WTC11 (cell line): Measurements from ENCODE around the gene PLXDC2. TPM values are rescaled to one million over a fixed set of nuclear protein-coding genes. Genes with fewer than 3 reads are reported as not detected.

Experiments
- ATAC-seq: fragments of 200-7000 bp; cut with Tn5 transposase; 2 replicates; pipeline ENCODE4 v1.10.0; 2021; ENCODE audit warnings: mild to moderate bottlenecking, moderate library complexity
- CTCF ChIA-PET: fragments of 300-600 bp; sonication (Branson Sonifier 250); formaldehyde crosslinking; loops from one replicate; lab custom pipeline; 2021; ENCODE audit warnings: antibody characterized with exemption; lab: Charles Lee
- POLR2A ChIA-PET: fragments of 350-600 bp; sonication (Branson Sonifier 250); formaldehyde crosslinking; loops from one replicate; lab custom pipeline; 2021; ENCODE audit warnings: antibody characterized with exemption; lab: Charles Lee
- DNase-seq: peaks from one replicate; pipeline ENCODE4 v3.0.0; 2021; ENCODE audit warnings: low spot score
- H3K27ac Mint-ChIP-seq: 2 replicates; pipeline ENCODE4 v1.8.0; 2021; ENCODE audit warnings: mixed read lengths
- H3K27me3 Mint-ChIP-seq: 2 replicates; pipeline ENCODE4 v1.8.0; 2021; ENCODE audit warnings: low read depth, mild to moderate bottlenecking, moderate library complexity, mixed read lengths
- H3K36me3 Mint-ChIP-seq: 2 replicates; pipeline ENCODE4 v1.8.0; 2021; ENCODE audit warnings: mixed read lengths
- H3K4me1 Mint-ChIP-seq: 2 replicates; pipeline ENCODE4 v1.8.0; 2022; ENCODE audit warnings: mixed read lengths
- H3K4me3 Mint-ChIP-seq: 2 replicates; pipeline ENCODE4 v1.8.0; 2021; ENCODE audit warnings: mild to moderate bottlenecking, moderate library complexity, mixed read lengths
- H3K9me3 Mint-ChIP-seq: 2 replicates; pipeline ENCODE4 v1.8.0; 2021; ENCODE audit warnings: mixed read lengths
- CBFB ChIP-seq: sonication (generic); formaldehyde crosslinking; IDR thresholded peaks from 2 replicates; pipeline ENCODE4 v1.8.1; 2022; ENCODE audit warnings: mild to moderate bottlenecking, low read depth, missing genetic modification reagents
- ELF4 ChIP-seq: sonication (generic); formaldehyde crosslinking; IDR thresholded peaks from 2 replicates; pipeline ENCODE4 v1.8.1; 2022; ENCODE audit warnings: low read depth, mild to moderate bottlenecking, moderate library complexity, missing genetic modification reagents
- ERG ChIP-seq: fragments of 250-450 bp; sonication (Bioruptor Pico); IDR thresholded peaks from 2 replicates; pipeline ENCODE4 v1.8.0; 2021; ENCODE audit warnings: mild to moderate bottlenecking
- ESRRA ChIP-seq: sonication (generic); formaldehyde crosslinking; IDR thresholded peaks from 2 replicates; pipeline ENCODE4 v1.8.1; 2022; ENCODE audit warnings: mild to moderate bottlenecking, missing genetic modification reagents, borderline replicate concordance
- GTF2I ChIP-seq: fragments of 250-450 bp; sonication (Bioruptor Pico); conservative IDR thresholded peaks from 2 replicates; pipeline ENCODE4 v1.4.0; 2021; ENCODE audit warnings: mild to moderate bottlenecking
- JUN ChIP-seq: sonication (generic); formaldehyde crosslinking; IDR thresholded peaks from 2 replicates; pipeline ENCODE4 v1.8.0; 2023; ENCODE audit warnings: mild to moderate bottlenecking, missing genetic modification reagents
- MAX ChIP-seq: sonication (generic); formaldehyde crosslinking; IDR thresholded peaks from 2 replicates; pipeline ENCODE4 v1.8.0; 2022; ENCODE audit warnings: mild to moderate bottlenecking, missing genetic modification reagents
- MLX ChIP-seq: sonication (generic); formaldehyde crosslinking; IDR thresholded peaks from 2 replicates; pipeline ENCODE4 v1.8.1; 2023; ENCODE audit warnings: mild to moderate bottlenecking, missing genetic modification reagents, moderate library complexity
- MYBL2 ChIP-seq: sonication (generic); formaldehyde crosslinking; IDR thresholded peaks from 2 replicates; pipeline ENCODE4 v1.8.1; 2023; ENCODE audit warnings: mild to moderate bottlenecking, moderate library complexity, missing genetic modification reagents
- PRRX2 ChIP-seq: fragments of 250-450 bp; sonication (Bioruptor Pico); IDR thresholded peaks from 2 replicates; pipeline ENCODE4 v1.8.0; 2021; ENCODE audit warnings: mild to moderate bottlenecking
- RELA ChIP-seq: sonication (generic); formaldehyde crosslinking; IDR thresholded peaks from 2 replicates; pipeline ENCODE4 v1.8.1; 2022; ENCODE audit warnings: missing genetic modification reagents, mild to moderate bottlenecking, borderline replicate concordance
- USF2 ChIP-seq: sonication (generic); formaldehyde crosslinking; IDR thresholded peaks from 2 replicates; pipeline ENCODE4 v1.8.1; 2023; ENCODE audit warnings: mild to moderate bottlenecking, missing genetic modification reagents, moderate library complexity
- ZBTB21 ChIP-seq: sonication (generic); formaldehyde crosslinking; IDR thresholded peaks from 2 replicates; pipeline ENCODE4 v1.8.1; 2023; ENCODE audit warnings: mild to moderate bottlenecking, missing genetic modification reagents, borderline replicate concordance
- ZNF121 ChIP-seq: sonication (generic); formaldehyde crosslinking; IDR thresholded peaks from 2 replicates; pipeline ENCODE4 v1.8.0; 2023; ENCODE audit warnings: missing genetic modification reagents
- ZNF219 ChIP-seq: sonication (generic); formaldehyde crosslinking; IDR thresholded peaks from 2 replicates; pipeline ENCODE4 v1.8.0; 2023; ENCODE audit warnings: missing genetic modification reagents, mild to moderate bottlenecking, borderline replicate concordance
- ZNF317 ChIP-seq: sonication (generic); formaldehyde crosslinking; IDR thresholded peaks from 2 replicates; pipeline ENCODE4 v1.8.1; 2023; ENCODE audit warnings: low read depth, mild to moderate bottlenecking, moderate library complexity, missing genetic modification reagents, borderline replicate concordance
- total RNA-seq: library from RNA; stranded (reverse); gene quantifications from 3 replicates; pipeline ENCODE4 v1.2.3, GENCODE V29; 2021
- TF ChIP-seq, protein P1 (sequence below): sonication (generic); formaldehyde crosslinking; IDR thresholded peaks from 2 replicates; pipeline ENCODE4 v1.8.0; 2022; ENCODE audit warnings: mild to moderate bottlenecking, missing genetic modification reagents
- TF ChIP-seq, protein P2 (sequence below): sonication (generic); formaldehyde crosslinking; IDR thresholded peaks from 2 replicates; pipeline ENCODE4 v1.8.0; 2023; ENCODE audit warnings: missing genetic modification reagents, mild to moderate bottlenecking, borderline replicate concordance
- TF ChIP-seq, protein P3 (sequence below): fragments of 250-450 bp; sonication (Bioruptor Pico); IDR thresholded peaks from 2 replicates; pipeline ENCODE4 v2.1.2; 2022; ENCODE audit warnings: mild to moderate bottlenecking, moderate library complexity
- TF ChIP-seq, protein P4 (sequence below): sonication (generic); formaldehyde crosslinking; IDR thresholded peaks from 2 replicates; pipeline ENCODE4 v1.8.1; 2022; ENCODE audit warnings: mild to moderate bottlenecking, moderate library complexity, missing genetic modification reagents
- TF ChIP-seq, protein P5 (sequence below): sonication (generic); formaldehyde crosslinking; IDR thresholded peaks from 2 replicates; pipeline ENCODE4 v1.8.1; 2023; ENCODE audit warnings: mild to moderate bottlenecking, missing genetic modification reagents

PLXDC2 gene
- total RNA-seq, 1 experiment from 2014 or later = 31.7 TPM

DNA sequence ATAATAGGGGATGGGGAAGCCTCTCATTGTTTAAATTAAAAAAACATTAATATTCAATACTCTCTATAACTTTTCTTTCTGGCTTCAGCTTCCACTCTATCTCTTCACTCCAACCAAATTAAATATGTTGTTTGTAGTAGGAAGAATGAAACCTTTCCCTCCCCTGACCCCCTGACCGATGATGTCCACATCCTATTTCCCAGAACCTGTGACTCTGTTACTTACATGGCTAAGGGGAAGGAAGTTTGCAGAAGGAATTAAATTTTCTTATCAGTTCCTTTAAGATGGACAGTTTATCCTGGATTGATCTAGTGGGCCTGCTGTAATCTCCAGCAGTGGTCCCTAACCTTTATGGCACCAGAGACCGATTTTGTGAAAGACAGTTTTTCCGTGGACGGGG, 130.0 kb downstream of the PLXDC2 start:
- Mint-ChIP-seq H3K9me3 (peaks cover 17% of the 10 kb centered on the region), H3K4me3 (no peak overlapping the region), H3K36me3 (peaks cover 21% of the 10 kb centered on the region), H3K4me1 (peaks cover 19% of the 10 kb centered on the region), H3K27me3 (no peaks in the 10 kb centered on the region), H3K27ac (no peak overlapping the region)
- CTCF ChIA-PET = no interaction called here
- no peak for TF ChIP-seq ZBTB21 (CRISPR knock-in tag)
- no peak for TF ChIP-seq MAX (CRISPR knock-in tag)
- TF ChIP-seq ZNF317 (CRISPR knock-in tag) = no peak
- TF ChIP-seq PRRX2 (CRISPR knock-in tag) = no peak
- TF ChIP-seq ERG (CRISPR knock-in tag) = no peak
- TF ChIP-seq, protein P1, sequence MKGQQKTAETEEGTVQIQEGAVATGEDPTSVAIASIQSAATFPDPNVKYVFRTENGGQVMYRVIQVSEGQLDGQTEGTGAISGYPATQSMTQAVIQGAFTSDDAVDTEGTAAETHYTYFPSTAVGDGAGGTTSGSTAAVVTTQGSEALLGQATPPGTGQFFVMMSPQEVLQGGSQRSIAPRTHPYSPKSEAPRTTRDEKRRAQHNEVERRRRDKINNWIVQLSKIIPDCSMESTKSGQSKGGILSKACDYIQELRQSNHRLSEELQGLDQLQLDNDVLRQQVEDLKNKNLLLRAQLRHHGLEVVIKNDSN (CRISPR knock-in tag) = no peak
- no peak for TF ChIP-seq ESRRA (CRISPR knock-in tag)
- TF ChIP-seq, protein P2, sequence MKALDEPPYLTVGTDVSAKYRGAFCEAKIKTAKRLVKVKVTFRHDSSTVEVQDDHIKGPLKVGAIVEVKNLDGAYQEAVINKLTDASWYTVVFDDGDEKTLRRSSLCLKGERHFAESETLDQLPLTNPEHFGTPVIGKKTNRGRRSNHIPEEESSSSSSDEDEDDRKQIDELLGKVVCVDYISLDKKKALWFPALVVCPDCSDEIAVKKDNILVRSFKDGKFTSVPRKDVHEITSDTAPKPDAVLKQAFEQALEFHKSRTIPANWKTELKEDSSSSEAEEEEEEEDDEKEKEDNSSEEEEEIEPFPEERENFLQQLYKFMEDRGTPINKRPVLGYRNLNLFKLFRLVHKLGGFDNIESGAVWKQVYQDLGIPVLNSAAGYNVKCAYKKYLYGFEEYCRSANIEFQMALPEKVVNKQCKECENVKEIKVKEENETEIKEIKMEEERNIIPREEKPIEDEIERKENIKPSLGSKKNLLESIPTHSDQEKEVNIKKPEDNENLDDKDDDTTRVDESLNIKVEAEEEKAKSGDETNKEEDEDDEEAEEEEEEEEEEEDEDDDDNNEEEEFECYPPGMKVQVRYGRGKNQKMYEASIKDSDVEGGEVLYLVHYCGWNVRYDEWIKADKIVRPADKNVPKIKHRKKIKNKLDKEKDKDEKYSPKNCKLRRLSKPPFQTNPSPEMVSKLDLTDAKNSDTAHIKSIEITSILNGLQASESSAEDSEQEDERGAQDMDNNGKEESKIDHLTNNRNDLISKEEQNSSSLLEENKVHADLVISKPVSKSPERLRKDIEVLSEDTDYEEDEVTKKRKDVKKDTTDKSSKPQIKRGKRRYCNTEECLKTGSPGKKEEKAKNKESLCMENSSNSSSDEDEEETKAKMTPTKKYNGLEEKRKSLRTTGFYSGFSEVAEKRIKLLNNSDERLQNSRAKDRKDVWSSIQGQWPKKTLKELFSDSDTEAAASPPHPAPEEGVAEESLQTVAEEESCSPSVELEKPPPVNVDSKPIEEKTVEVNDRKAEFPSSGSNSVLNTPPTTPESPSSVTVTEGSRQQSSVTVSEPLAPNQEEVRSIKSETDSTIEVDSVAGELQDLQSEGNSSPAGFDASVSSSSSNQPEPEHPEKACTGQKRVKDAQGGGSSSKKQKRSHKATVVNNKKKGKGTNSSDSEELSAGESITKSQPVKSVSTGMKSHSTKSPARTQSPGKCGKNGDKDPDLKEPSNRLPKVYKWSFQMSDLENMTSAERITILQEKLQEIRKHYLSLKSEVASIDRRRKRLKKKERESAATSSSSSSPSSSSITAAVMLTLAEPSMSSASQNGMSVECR (CRISPR knock-in tag) = no peak
- TF ChIP-seq, protein P3, sequence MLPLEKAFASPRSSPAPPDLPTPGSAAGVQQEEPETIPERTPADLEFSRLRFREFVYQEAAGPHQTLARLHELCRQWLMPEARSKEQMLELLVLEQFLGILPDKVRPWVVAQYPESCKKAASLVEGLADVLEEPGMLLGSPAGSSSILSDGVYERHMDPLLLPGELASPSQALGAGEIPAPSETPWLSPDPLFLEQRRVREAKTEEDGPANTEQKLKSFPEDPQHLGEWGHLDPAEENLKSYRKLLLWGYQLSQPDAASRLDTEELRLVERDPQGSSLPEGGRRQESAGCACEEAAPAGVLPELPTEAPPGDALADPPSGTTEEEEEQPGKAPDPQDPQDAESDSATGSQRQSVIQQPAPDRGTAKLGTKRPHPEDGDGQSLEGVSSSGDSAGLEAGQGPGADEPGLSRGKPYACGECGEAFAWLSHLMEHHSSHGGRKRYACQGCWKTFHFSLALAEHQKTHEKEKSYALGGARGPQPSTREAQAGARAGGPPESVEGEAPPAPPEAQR (CRISPR knock-in tag) = no peak
- no peak for TF ChIP-seq USF2 (CRISPR knock-in tag)
- TF ChIP-seq GTF2I (CRISPR knock-in tag) = no peak
- no peak for TF ChIP-seq RELA (CRISPR knock-in tag)
- no peak for TF ChIP-seq MYBL2 (CRISPR knock-in tag)
- no peak for TF ChIP-seq ZNF121 (CRISPR knock-in tag)
- no peak for TF ChIP-seq JUN (CRISPR knock-in tag)
- TF ChIP-seq ZNF219 (CRISPR knock-in tag) = no peak
- ATAC-seq = no peak
- no peak for DNase-seq
- POLR2A ChIA-PET = no interaction called here

- TF ChIP-seq, protein P4, sequence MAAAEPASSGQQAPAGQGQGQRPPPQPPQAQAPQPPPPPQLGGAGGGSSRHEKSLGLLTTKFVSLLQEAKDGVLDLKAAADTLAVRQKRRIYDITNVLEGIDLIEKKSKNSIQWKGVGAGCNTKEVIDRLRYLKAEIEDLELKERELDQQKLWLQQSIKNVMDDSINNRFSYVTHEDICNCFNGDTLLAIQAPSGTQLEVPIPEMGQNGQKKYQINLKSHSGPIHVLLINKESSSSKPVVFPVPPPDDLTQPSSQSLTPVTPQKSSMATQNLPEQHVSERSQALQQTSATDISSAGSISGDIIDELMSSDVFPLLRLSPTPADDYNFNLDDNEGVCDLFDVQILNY = no peak
- TF ChIP-seq CBFB (CRISPR knock-in tag) (no peak), MLX (CRISPR knock-in tag) (no peak), ELF4 (CRISPR knock-in tag) (no peak)
- TF ChIP-seq, protein P5, sequence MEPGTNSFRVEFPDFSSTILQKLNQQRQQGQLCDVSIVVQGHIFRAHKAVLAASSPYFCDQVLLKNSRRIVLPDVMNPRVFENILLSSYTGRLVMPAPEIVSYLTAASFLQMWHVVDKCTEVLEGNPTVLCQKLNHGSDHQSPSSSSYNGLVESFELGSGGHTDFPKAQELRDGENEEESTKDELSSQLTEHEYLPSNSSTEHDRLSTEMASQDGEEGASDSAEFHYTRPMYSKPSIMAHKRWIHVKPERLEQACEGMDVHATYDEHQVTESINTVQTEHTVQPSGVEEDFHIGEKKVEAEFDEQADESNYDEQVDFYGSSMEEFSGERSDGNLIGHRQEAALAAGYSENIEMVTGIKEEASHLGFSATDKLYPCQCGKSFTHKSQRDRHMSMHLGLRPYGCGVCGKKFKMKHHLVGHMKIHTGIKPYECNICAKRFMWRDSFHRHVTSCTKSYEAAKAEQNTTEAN (CRISPR knock-in tag) = no peak
- TF ChIP-seq, all 79 proteins: peak for 0
- Mint-ChIP-seq H3K4me3 (no peak overlapping the region), H3K4me1 (peaks cover 14% of the 10 kb centered on the region), H3K27me3 (no peaks in the 10 kb centered on the region), H3K9me3 (peaks cover 17% of the 10 kb centered on the region), H3K27ac (no peak overlapping the region), H3K36me3 (peaks cover 21% of the 10 kb centered on the region)
- POLR2A ChIA-PET = no interaction called here
- no peak for ATAC-seq
- CTCF ChIA-PET = interaction anchor here (0.8 to 0.9 kb wide), 2 partner anchors 15 to 16 kb away, joined by 3 to 4 read pairs; no protein-coding TSS in a partner anchor
- peak; percentile 25 for DNase-seq
Measured at GRCh38 chr10:19946791-19947190, 130.6 kb downstream of the PLXDC2 start.
